Activated naive CD4-positive, alpha-beta T cell (primary cell): ENCODE results near the gene STK11IP.

Experiments
- DNase-seq, 4 experiments: peaks; one replicate each; lab custom pipeline; 2025; lab: John Stamatoyannopoulos, UW

STK11IP gene

DNA sequence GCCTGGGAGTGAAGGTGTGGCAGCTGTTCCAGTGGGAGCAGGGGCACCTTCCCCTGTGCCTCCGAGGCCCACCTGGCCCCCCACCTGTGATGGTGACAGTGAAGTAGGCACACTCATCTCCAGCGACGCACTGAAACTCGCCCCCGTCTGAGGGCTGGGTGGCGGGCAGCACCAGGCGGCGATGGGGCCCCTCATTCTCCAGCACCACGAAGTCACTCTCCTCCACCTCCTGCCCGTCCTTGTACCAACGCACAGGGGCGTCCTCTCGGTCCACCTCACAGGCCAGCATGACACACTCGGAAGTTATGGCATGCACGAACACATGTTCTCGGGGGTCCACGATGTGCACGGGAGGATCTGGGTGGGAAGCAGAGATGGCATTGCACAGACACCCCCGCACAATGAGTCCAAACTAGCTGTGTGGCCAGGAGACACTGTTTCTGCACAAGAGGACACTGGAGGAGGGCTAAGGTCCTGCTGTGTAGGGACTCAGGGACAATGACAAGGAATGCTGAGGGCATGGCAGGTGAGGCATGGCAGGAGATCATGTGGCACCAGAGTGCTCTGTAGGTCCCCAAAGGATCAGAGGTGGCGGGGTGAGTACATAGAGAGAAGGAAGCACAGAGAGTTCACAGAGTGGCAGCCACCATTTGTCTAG lies 34.3 kb upstream of the STK11IP start:
- no peak for DNase-seq

DNA sequence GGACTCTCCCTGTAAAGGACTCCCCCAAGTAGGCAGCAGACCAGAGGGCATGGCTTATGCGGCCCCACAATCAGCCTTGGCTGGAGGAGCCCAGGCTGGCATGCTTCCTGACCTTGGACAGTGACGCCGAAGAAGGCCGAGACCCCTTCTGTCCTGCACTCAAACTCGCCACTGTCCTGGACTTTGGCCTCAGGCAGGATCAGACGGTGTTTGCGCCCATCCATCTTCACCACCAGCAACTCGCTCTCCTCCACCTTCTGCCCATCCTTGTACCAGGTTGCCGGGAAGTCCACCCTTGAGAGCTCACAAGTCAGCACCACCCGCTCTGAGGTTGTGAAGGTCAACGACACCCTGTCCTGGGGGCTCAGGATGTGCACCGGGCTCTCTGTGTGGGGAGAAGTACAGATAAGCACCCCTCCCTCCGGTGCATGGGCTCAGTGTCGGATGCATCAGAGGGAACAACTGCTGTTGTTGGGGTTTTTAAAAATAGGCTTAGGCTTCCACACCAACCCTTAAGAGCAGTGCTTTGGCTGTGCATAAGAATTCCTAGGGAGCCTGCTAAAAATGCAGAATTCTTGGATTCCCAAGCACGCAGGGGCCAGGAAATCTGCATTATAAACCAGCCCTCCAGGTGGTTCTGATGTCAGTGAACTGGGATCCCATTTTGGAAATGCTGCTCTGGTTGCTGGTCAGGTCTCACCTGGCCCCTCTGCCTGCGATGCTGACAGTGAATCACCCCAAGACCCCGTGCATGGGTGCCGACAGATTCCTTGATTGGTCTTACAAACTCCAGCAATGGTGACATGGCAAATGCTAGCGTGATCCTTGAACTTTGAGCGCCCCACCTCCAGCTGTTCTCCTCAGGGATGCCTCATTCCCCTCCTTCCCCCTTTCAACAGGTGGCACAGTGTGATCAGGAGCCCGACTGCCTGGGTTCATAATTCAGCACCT lies 32.3 kb upstream of the STK11IP start:
- no peak for DNase-seq

DNA sequence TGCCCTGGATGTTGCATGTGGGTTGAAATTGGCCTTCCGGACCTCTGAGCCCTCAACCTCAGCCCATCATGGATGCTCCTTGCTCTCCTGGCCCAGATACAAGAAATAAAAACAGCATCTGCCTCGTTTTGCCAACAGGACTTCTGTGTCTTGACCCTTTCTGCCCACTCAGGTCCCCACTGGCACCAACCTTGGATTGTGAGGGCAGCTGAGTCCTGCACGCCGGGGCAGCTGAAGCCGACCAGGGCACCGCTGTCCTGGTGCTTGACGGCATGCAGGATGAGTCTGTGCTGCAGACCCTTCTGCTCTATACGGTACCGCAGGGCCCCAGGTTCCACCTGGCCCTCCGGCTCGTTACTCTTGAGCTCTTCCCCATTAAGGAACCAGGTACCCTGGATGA lies 31.0 kb upstream of the STK11IP start:
- no peak for DNase-seq

DNA sequence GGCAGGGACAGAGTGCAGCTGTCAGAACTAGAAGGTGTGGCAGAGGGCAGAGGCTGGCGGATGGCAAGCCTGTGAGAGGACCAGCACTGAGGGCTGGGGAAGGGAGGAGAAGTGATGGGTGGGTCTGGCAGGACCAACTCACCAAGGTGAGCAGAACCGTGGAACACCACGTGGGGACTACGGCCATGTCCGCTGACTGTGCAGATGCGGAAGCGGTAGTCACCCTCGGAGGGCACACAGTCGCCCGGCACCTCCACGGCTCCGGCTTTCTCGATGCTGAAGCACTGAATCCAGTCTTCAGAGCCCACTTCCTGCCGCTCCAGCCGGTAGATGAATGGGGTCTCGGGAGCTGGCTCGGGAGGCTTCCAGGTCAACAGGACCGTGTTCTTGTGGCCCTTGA lies 30.5 kb upstream of the STK11IP start:
- DNase-seq: no peak

DNA sequence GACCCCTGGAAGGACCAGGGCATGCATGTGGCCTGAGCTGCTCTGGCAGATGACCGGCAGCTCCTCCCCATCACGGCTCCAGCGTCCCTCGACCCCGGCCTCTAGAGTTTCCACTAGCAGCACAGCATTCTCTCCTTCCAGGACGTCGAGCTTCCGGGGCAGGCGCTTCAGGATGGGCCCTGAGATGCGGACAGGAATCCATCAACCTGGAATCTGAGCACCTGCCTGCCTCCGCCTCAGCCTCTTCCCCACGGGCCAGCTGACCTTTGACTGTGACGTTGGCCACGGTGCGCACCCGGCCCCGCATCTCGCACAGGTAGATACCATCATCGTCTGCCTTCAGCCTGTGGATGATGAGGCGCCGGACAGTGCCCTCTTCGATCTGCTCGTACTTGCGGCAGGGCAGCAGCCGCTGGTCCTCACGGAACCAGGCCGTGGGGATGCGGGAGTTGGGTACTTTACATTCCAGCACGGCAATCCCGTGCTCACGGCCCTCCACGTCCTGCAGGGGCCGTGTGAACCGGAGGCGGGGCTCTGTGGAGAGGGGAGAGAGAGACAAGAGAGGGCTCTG lies 29.8 kb upstream of the STK11IP start:
- DNase-seq: no peak

DNA sequence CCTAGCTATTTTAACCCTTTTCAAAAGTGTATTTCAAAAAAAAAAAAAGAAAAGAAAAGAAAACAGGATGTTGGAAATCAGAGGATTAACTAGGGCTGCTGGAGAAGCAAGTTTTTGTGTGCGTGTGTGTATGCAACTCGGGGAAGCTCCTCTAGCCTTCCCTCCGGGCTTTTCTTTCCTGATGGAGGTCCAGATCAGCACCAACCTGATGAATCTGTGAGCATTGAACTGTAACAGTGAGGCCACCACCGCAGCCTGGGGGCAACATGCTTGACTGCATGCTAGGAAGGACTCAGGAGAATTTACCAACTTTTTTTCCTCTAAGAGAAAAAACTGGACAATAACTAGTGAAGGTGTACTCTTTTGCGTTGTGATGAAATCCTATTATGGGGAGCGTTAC lies 28.6 kb upstream of the STK11IP start:
- DNase-seq: no peak

DNA sequence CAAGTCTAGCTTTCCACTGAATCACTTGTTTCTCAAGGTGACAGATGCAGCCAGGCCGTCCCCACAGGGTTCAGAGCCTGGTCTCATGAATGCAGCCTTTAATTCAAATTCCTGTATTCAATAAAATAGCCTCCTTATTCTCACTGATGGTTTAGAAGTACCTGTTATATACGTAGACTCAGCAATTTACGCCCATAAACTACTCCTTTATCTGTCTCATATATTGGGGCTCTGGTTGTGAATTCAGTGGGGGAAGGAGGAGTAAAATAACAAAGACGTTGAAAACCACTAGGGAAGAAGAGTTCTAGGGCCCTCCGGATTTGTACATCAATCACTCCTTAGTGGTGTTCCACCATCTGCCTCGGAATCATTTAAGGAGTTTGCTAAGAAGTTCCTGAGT lies 28.0 kb upstream of the STK11IP start:
- DNase-seq: no peak

DNA sequence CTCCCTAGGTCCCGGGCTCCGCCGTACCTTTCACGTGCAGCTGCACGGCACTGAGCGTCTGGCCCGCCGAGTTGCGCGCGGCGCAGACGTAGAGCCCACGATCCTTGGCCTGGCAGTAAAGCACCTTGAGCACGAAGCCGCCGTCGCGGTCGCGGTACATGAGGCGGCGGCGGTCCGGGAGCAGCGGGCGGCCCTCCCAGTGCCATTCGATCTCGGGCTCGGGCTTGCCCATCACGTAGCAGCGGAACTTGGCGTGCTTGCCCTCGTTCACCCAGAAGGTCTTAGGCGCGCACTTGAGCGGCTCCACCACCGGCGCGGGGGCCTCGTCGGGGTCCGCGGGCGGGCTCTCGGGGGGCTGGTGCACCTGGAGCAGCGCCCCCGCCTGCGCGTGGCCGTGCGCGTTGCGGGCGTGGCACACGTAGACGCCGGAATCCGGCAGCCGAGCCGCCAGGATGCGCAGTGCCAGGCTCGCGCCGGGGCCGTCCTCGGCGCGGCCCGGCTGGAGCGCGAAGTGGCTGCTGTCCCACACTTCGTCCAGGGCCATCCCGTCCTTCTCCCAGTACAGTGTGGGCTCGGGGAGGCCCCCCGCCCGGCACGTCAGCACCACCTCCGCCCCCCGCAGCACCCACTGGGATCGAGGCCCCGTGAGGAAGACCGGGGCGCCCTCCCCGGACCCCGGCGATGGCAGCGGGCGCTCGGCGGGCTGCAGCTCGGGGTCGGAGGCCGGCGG lies 27.3 kb upstream of the STK11IP start:
- no peak for DNase-seq

DNA sequence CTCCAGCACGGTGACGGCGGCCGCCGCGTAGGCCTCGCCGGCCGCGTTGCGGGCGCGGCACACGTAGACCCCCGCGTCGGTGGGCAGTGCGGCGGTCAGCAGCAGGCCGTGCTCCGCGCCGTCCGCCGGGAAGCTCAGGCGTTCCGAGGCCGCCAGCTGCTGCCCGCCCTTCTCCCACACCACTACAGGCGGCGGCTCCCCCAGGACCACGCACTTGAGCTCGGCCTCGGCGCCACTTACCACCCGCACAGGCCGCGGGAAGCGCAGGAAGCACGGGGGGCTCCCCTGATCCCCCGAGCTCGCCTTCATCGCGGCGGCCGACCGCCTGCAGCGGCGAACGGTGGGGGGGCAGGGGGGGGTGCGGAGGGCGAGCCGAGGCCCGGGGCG lies 26.7 kb upstream of the STK11IP start:
- no peak for DNase-seq

DNA sequence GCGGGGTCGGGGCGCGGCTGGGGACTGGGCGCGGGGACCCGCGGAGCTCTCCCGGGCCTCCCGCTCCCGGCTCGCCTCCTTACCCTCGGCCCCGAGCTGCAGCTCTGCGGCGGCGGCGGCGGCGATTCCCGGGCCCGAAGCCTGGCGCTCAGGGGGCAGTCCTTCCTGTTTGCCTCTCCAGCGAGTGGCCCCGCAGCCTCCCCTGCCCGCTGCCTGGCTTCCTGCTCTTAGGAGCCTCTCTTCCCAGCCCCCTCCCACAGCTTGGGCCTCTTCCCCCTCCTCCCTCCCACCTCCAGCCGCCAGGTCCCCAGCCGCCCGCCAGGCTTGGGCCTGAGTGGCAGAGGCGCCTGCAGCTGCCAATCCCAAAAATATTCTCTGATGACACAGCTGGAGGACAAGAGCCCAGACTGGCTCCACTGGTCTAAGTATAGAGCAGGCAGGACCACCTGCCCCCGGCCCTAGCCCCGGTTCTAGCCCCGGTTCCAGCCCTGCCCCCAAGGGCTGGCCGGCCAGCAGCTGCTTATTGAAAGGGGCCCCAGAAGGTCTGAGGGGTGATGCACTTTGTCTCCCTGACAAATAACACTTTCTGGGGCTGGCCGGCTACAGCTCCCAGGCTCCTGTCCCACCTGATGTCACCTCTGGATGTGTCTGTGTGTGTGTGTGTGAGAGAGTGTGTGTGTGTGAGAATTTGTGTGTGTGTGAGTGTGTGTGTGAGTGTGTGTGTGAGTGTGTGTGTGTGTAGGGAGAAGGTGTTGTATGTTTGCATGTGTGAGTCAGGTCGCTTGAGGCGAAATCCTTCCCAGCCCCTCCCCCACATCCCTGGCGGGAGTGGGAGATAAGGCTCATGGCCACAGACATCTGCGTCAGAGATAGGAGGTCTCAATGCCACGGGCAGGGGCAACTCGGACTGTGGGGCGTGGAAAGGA lies 26.1 kb upstream of the STK11IP start, which contains the start of gene OBSL1:
Gene OBSL1, minus strand, starts transcription at position 229 of the 926 bp plus-strand sequence. CDS start 307 bp downstream, outside the sequence.
- DNase-seq: no peak

DNA sequence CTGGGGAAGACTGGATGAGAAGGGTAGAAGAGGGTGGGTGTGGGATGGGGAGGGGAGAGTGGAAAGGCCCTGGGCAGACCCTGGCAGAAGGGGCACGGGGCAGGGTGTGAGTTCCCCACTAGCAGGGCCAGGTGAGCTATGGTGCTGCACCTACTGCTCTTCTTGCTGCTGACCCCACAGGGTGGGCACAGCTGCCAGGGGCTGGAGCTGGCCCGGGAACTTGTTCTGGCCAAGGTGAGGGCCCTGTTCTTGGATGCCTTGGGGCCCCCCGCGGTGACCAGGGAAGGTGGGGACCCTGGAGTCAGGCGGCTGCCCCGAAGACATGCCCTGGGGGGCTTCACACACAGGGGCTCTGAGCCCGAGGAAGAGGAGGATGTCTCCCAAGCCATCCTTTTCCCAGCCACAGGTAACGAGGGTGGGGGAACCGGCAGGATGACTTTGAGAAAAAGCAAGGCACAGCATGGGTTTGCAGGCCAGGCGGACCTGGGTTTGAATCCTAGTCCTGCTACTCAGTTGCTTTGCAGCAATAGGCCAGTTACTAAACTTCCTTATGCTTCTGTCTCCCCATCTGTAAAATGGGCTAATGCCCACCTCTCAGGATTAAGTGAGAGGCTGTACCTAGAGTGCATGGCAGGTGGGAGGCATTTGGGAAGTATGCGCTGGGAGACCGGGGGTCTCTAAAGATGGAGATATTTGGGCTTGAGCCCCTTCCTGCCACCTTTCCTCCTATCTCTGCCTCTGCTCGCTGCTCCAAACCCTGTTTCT lies 25.2 kb upstream of the STK11IP start, which contains the start of gene INHA:
Gene INHA, plus strand, starts transcription at position 74 of the 765 bp plus-strand sequence. Its CDS starts 65 bp downstream, at position 139.
- no peak for DNase-seq

DNA sequence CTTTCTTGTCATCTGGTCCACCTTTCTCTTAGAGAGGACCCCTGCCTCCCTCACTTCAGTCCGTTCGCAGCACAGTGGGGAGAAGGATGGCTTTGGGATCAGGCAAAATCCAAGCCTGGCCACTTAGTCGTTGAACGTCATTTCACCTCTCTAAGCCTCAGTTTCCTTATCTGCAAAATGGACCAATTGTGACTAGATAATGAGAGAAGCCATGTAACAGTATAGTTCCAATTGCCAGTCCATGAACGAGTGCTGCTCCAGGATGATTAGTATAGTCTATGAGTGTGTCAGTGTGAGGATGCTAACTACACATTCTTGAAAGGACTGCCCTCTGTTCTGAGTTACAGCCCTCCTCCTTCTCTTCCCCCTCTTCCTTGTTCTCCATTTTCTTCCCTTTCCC lies 24.5 kb upstream of the STK11IP start:
- DNase-seq: no peak

DNA sequence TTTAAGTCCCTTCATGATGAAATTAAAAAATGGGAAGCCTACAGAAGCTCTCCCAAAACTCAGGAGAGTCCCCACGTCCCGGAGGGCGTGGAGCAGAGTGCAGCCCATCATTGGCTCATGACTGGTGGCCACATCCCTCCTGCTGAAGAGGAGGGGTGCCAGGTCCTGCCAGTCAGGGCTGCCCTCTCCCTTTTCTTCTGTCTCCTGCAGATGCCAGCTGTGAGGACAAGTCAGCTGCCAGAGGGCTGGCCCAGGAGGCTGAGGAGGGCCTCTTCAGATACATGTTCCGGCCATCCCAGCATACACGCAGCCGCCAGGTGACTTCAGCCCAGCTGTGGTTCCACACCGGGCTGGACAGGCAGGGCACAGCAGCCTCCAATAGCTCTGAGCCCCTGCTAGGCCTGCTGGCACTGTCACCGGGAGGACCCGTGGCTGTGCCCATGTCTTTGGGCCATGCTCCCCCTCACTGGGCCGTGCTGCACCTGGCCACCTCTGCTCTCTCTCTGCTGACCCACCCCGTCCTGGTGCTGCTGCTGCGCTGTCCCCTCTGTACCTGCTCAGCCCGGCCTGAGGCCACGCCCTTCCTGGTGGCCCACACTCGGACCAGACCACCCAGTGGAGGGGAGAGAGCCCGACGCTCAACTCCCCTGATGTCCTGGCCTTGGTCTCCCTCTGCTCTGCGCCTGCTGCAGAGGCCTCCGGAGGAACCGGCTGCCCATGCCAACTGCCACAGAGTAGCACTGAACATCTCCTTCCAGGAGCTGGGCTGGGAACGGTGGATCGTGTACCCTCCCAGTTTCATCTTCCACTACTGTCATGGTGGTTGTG lies 23.0 kb upstream of the STK11IP start:
- no peak for DNase-seq

DNA sequence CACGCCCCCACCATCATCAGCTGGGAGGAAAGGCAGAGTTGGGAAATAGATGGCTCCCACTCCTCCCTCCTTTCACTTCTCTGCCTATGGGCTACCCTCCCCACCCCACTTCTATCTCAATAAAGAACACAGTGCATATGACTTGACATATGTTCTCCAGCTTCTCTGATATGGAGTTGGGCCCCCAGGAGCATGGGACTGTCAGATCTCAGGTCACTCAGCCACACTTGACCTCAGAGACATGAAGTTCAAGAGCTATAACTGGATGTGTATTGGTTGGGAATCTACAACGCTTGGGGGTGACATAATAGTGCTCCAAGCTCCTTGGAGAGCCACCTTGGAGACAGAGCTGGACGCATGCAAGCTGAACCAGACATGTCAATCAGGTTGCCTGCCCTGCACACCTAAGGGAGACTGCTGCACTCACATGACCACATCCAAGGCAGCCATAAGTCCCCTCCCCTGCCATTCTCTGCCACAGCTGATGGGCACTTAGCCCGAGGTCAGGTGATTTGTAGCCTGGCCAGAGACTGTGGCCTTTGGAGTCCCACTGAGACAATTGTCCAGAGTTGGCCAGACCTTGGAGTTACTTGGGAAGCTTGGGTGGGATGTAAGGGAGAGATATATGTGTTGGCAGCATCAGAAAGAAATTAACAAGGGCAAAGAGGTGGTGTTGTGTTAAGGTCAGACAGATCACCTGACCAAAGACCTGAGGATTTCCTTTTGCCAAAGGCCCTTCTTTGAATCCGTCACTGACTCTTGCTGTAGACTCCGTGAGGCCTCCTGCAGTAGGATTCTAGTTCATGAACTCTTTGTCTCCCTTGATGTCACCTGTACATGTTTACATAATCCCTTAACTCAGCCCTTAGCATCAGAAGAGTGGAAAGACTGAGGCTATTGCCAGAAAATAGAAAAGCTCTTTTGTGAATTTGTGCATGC lies 21.8 kb upstream of the STK11IP start:
- no peak for DNase-seq

DNA sequence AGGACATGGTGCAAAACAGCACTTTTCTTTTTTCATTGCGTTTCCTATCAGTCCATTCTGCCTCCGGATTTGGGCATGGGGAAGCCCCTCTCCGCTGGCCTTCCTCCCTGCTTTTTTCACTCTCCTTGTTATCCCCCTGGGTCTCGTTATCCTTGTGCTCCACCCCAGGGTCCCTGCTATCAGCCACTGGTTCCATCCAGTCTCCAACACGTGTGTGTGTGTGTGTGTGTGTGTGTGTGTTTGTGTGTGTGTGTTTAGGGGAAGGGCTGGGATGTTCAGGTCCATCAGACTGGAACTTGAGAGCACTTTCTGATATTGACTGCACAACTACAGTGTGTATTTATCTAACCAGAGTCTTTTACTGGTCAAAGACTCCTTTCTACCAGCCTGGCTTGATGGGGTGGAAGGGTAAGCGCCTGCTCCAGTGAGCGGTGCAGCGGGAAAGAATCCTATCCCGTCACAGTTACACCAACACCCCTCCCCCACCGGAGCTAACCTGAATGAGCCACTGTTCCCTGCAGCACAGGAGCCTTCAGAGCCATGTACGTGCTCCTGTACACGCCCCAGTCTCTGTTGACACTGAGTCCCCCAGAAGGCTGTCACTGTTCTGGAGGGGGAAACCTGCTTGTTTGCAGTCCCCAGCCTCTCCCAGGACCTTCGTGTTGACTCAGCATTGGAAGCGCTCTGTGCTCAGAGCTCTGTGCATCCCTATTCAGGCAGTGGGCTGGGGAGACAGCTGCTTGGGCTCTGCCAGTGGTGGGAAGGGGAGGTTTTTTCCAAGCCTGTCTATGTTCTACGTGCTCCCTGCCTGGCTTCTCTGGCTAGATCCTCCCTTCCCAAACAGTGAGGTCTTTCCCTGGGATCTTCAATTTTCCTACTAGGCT lies 20.9 kb upstream of the STK11IP start:
- DNase-seq: no peak

DNA sequence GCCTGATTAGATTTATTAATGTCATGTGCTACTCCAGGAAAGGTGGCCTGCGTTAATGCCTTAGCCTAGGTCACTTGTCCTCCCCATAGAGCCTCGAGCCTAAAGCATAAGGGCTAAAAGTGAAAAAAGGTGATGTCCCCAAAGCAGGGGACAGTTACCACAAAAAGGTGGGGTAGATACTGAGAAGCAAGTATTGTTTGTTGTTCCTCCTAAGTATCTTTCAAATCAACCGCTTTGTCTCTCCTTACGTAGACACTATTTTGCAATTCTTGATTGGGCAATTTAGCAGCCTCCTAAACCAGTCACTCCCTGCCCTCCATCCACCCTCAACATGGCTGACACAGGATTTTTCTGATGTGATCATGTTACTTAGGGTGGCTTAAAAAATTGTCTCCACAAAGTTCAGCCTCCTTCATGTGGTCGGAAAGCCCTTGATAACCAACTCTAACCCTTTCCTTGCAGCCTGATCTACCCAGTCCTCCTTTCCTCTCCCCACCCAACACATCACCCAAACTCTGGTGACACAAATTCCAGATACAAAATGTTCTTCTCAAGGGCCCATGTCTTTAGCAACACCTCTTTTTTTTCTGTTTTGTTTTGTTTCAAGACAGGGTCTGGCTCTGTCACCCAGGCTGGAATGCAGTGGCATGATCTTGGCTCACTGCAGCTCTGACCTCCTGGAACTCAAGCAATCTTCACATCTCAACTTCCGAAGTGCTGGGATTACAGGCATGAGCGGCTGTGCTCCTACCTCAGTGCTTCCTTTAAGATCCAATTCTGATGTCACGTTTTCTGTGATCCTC lies 18.6 kb upstream of the STK11IP start:
- DNase-seq: no peak
